OCI-LY7 (cell line): ENCODE data around the gene C22orf31.

ENCODE experiments used
- EZH2phosphoT487 ChIP-seq: fragments of 200-600 bp; sonication (generic); IDR thresholded peaks from 2 replicates; pipeline ENCODE4 v1.6.1; 2018; ENCODE audit warnings: low read depth, borderline replicate concordance, mild to moderate bottlenecking, mixed run types, antibody characterized with exemption, low read length, moderate library complexity, mixed read lengths
- TF ChIP-seq, protein P1 (sequence below): fragments of 200-600 bp; sonication (generic); conservative IDR thresholded peaks from 2 replicates; pipeline ENCODE4 v1.5.1; 2014; ENCODE audit warnings: mild to moderate bottlenecking, antibody characterized with exemption, low read length, moderate library complexity, mixed read lengths

DNA sequence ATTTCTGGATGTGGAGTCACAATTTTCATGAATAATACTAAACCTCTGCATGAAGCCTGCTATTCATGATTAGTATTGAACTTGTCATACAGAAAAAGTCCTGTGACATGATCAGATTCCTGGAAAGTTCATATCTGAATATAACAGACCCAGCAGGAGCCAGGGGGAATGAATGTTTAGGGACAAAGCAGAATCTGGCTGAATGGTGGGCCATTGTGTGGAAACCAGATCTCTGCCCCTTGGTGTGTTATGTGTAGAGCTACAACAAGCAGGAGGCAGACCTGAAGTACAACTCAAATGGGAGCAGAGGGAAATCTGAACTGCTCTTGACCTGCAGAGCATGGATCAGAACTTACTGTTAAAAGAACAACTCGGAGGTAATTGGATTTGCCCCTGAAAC lies 41.5 kb upstream of the C22orf31 start:
- TF ChIP-seq EZH2phosphoT487: no peak
- TF ChIP-seq, protein P1, sequence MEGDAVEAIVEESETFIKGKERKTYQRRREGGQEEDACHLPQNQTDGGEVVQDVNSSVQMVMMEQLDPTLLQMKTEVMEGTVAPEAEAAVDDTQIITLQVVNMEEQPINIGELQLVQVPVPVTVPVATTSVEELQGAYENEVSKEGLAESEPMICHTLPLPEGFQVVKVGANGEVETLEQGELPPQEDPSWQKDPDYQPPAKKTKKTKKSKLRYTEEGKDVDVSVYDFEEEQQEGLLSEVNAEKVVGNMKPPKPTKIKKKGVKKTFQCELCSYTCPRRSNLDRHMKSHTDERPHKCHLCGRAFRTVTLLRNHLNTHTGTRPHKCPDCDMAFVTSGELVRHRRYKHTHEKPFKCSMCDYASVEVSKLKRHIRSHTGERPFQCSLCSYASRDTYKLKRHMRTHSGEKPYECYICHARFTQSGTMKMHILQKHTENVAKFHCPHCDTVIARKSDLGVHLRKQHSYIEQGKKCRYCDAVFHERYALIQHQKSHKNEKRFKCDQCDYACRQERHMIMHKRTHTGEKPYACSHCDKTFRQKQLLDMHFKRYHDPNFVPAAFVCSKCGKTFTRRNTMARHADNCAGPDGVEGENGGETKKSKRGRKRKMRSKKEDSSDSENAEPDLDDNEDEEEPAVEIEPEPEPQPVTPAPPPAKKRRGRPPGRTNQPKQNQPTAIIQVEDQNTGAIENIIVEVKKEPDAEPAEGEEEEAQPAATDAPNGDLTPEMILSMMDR: no peak
